ENCODE measurements around the gene ARAF. TPM values are rescaled to one million over a fixed set of nuclear protein-coding genes. Genes with fewer than 3 reads are reported as not detected.
"Not testable (repeated sequence)": the region's sequence is repeated elsewhere in the genome, so short reads cannot be mapped to it uniquely, and the experiment has no call there.

Gene ARAF
- total RNA-seq, 1 donor from 2014 or later = 60.5 TPM

DNA sequence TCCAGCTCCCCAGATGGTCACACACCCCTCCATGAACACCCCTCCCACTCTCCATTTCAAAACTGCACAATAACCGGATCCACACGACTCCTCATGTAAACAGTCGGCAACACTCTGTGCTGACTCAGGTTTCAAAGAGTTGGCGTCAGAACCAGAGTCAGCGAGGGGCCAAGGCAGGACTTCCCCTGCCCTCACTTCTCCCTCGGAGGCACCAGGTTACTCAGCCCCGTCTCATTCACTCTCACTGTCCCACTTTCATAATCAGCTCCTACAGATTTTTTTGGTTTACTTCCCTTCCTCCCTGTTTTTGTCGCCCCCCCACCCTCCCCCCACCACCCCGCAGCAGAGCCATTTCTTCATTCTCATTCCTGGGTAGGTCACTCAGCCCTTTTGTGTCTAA is 18.5 kb downstream of the ARAF start:
- no peak for DNase-seq (ENCODE audit: low spot score)
- ATAC-seq = no peak
- intact Hi-C loops (cut with DNase I) = no loop called here

DNA sequence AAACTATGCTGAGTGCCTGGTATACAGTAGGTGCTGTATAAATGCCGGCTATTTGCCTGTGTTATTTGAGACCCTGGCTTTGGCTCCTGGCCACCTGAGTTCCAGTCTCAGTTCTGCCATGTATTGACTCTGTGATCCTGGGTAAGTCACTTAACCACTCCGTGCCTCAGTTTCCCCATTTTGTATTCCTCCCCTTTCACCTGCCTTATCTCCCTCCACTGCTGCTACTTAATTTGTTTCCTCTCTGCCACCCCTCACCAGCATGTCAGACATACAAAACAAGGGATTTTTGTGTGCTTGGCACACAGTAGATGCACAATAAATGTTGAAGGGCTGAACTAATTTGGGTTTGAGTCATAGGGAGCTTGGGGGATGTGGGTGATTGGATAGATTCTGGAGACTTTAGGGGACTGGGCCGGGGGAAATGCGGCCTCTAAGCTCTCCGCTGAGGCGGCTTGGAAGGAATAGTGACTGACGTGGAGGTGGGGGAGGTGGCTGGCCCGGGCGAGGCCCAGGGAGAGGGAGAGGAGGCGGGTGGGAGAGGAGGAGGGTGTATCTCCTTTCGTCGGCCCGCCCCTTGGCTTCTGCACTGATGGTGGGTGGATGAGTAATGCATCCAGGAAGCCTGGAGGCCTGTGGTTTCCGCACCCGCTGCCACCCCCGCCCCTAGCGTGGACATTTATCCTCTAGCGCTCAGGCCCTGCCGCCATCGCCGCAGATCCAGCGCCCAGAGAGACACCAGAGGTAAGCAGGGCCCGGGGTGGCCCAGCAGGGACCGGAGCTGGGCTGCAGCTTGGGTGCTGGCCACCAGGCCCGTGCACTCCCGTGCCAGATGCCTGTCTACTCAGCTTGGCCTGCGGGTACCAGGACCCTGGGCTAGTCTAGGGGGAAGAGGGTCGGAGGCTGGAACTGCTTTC is 21.0 kb downstream of the ARAF start, which contains the start of gene TIMP1:
TIMP1 (plus strand) TSS at position 706 of the 917 bp plus-strand sequence. CDS start 980 bp downstream, outside the sequence.
- ATAC-seq (peak; percentile 97), DNase-seq (ENCODE audit: low spot score) (peak; percentile 92)
- intact Hi-C loops (cut with DNase I) = no loop called here

- intact Hi-C loops (cut with DNase I) = no loop called here
- ATAC-seq = no peak
- DNase-seq (ENCODE audit: low spot score) = no peak
Observed at GRCh38 chrX:47583240-47583861, 22.3 kb downstream of the ARAF start.

GRCh38 chrX:47584714-47585113 is 23.7 kb downstream of the ARAF start:
- DNase-seq (ENCODE audit: low spot score) (no peak), ATAC-seq (no peak)
- intact Hi-C loops (cut with DNase I) = no loop called here

GRCh38 chrX:47585273-47585672 is 24.3 kb downstream of the ARAF start:
- ATAC-seq (no peak), DNase-seq (ENCODE audit: low spot score) (no peak)
- intact Hi-C loops (cut with DNase I) = no loop called here

DNA sequence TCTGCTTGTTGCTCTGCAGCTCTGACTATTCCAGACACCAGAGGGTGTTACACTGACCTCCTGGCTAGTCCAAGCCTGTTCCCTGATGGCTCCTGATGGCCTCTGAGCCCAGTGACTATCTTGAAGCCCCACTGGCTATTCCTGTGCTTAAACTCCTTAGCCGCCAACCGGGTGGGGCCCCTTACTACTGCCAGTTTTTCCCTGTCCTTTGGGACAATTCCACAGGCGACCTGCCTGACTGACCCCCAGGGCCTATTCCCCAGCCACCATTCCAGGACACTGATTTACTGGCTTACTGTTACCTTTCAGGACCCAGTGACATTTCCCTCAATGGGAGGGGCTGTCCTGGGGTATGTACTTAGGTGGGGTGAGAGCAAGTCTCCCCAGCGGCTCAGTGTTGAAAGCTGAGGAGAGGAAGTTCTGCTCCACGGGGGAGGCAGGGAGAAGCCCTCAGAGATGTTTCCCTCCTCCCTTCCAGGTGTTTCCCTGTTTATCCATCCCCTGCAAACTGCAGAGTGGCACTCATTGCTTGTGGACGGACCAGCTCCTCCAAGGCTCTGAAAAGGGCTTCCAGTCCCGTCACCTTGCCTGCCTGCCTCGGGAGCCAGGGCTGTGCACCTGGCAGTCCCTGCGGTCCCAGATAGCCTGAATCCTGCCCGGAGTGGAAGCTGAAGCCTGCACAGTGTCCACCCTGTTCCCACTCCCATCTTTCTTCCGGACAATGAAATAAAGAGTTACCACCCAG is 25.2 kb downstream of the ARAF start:
- ATAC-seq = no peak
- intact Hi-C loops (cut with DNase I) = no loop called here
- no peak for DNase-seq (ENCODE audit: low spot score)

GRCh38 chrX:47587091-47587891 is 26.3 kb downstream of the ARAF start:
- intact Hi-C loops (cut with DNase I) = no loop called here
- ATAC-seq = no peak
- no peak for DNase-seq (ENCODE audit: low spot score)

DNA sequence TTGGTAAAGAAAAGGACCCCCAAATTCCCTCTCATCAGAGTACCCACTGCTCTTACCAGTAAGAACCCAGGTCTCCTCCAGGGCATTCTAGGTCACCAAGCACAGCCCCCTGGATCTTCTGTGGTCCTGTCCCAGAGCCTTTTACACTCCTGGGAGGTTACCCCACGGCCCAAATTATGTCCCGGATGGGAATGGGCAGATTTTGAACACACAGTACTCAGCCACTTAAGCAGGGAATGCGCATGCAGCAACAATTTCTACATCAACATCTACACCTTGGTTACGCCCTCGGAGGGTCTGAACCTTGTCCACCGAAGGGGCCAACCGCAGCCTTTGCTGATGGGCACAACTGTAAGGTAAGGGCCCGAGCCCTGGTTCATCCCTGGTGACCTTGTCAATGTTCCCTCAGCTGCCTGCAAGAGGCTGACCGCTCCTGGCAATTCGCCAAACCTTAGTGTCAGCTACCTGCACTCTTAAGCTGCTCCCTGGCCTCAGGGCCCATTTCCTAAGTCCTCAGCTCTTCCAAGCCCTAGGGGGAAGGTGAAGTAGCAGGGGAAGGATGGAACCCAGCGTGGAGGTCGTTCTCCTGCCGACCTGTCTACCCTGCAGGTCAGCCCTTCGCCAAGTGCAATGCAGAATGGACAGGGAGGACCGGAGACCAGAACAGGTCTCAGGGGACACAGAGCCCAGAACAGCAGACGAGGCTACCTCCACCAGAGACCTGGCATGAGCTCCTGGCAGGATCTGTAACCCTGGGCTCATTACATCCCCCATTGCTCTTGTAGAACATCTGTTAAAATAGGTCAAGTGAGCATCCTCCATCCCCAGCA is 27.1 kb downstream of the ARAF start:
- intact Hi-C loops (cut with DNase I) = no loop called here
- DNase-seq (ENCODE audit: low spot score) (no peak), ATAC-seq (no peak)

GRCh38 chrX:47590984-47591383 is 30.0 kb downstream of the ARAF start:
- no peak for DNase-seq (ENCODE audit: low spot score)
- ATAC-seq = no peak
- intact Hi-C loops (cut with DNase I) = no loop called here

GRCh38 chrX:47593522-47593921 is 32.5 kb downstream of the ARAF start:
- ATAC-seq (no peak), DNase-seq (ENCODE audit: low spot score) (no peak)
- intact Hi-C loops (cut with DNase I) = no loop called here

GRCh38 chrX:47595716-47596251 is 34.8 kb downstream of the ARAF start:
- peak; percentile 84 for ATAC-seq
- intact Hi-C loops (cut with DNase I) = no loop called here
- DNase-seq (ENCODE audit: low spot score) = no peak

- ATAC-seq = no peak
- intact Hi-C loops (cut with DNase I) = no loop called here
- no peak for DNase-seq (ENCODE audit: low spot score)
Observed at GRCh38 chrX:47596256-47596655, 35.3 kb downstream of the ARAF start.

GRCh38 chrX:47597222-47597621 is 36.2 kb downstream of the ARAF start:
- no peak for DNase-seq (ENCODE audit: low spot score)
- ATAC-seq = no peak
- intact Hi-C loops (cut with DNase I) = no loop called here

- ATAC-seq; DNase-seq (ENCODE audit: low spot score); intact Hi-C loops (cut with DNase I): not testable (repeated sequence)
Observed at GRCh38 chrX:47603125-47603524, 42.1 kb downstream of the ARAF start.

DNA sequence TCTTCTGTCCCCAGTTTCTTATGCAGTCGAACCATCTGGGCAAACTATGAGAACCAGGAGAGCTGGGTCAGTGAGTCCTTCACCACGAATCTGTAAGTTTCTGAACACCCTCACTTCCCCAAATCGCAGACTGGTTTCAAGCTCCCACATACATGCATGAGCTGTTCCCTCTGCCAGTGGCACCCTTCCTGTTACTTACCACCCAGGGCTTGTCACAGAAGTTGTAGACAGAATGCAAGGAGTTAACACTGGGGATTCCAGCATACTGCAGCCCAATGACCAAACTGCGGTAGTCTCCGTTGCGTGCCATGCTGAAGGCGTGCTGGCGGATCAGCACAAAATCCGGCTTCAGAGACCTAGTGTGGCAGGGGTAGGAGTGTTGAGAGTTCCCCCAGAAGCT is 44.0 kb downstream of the ARAF start:
- intact Hi-C loops (cut with DNase I) = no loop called here
- DNase-seq (ENCODE audit: low spot score) (no peak), ATAC-seq (no peak)

- ATAC-seq (no peak), DNase-seq (ENCODE audit: low spot score) (no peak)
- intact Hi-C loops (cut with DNase I) = no loop called here
Observed at GRCh38 chrX:47607091-47607490, 46.1 kb downstream of the ARAF start.

DNA sequence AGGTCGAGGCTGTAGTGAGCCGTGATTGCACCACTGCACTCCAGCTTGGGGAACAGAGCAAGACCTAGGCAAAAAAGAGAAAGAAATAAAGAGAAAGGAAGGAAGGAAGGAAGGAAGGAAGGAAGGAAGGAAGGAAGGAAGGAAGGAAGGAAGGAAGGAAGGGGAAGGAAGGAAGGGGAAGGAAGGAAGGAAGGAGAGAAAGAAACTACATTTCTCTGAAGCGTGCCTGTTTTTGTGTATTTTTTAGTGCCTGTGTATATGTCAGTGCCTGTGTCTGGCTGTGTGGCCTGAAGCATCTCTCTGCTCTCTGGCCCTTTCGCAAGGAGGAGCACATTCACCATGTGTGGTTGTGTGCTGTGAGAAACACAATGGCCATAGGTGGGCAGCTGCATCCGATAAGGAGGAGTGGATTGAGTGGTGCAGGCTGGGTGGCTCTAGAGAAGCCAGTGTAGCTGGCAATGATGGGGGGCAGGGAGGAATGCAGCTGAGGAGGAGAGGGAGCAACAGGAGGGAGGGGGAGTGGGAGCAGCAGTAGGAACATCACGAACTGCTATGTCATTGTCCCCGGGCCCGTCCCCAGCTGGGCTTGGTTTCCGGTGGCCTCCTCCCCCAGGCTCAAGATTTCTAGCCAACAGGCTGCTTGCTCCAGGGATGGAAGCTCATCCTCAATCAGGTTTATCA is 47.3 kb downstream of the ARAF start:
- intact Hi-C loops (cut with DNase I) = no loop called here
- DNase-seq (ENCODE audit: low spot score) (no peak), ATAC-seq (no peak)
